ENCODE data around the gene TEX101.

TEX101 gene

DNA sequence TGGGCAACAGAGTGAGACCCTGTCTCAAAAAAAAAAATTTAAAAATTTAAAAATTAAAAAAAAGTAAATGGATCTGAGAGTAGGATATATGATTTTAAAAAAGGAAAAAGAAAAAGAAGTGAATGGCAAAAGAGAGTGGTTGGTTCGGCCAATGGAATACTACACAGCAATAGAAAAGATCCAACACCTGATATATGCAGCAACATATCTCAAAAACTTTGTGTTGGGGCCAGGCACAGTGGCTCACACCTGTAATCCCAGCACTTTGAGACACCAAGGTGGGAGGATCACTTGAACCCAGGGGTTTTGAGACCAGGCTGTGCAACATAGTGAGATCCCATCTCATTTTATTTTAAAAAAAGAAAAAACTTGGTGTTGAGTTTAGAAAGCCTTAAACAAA lies 52.1 kb downstream of the TEX101 start:
- TF ChIP-seq EZH2 (IDR thresholded peaks at IDR 0.05; ENCODE audit: borderline replicate concordance, low read length), result no peak
- Histone ChIP-seq H3K36me3 (ENCODE audit: insufficient read depth, low read length) (no peaks in the 10 kb centered on the region), H3K4me2 (ENCODE audit: low read length) (no peak overlapping the region), H3K4me1 (ENCODE audit: insufficient read depth, low read length, severe bottlenecking) (peaks cover 11% of the 10 kb centered on the region), H3K27ac (ENCODE audit: low read depth, low read length, poor library complexity, severe bottlenecking) (no peak overlapping the region), H3K9me2 (ENCODE audit: low read depth, low read length) (no peaks in the 10 kb centered on the region), H3K4me3 (ENCODE audit: low read depth, low read length, poor library complexity, severe bottlenecking) (no peak overlapping the region), H3K9ac (ENCODE audit: low read length) (no peak overlapping the region), H3K27me3 (ENCODE audit: insufficient read depth, low read length) (no peaks in the 10 kb centered on the region; the same call in 1 of the 2 replicates), H4K20me1 (ENCODE audit: insufficient read depth, low read length) (no peaks in the 10 kb centered on the region), H3F3A (ENCODE audit: insufficient read depth, low read length) (no peaks in the 10 kb centered on the region), H3K79me2 (ENCODE audit: insufficient read depth, low read length) (no peaks in the 10 kb centered on the region), H2AFZ (ENCODE audit: low read length) (no peak overlapping the region), H3K9me3 (ENCODE audit: low read length) (no peaks in the 10 kb centered on the region)

DNA sequence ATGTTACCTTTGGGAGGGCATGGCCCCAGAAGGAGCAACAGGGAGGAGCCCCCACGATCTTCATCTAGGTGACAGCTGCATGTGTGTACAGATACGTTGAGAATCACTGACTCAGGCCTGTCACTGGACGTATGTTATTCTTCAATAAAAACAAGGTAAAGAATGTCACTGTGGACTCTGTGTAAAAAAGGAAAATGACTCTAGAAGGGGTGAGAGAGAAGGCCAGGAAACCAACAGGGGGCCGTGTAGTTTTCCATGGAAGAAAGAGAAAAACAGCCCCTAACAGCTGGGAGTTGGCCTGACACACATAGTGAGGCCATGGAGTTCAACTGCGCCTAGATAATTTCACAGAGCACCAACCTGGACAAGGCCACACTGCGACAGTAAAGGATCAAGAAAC lies 52.6 kb downstream of the TEX101 start:
- Histone ChIP-seq H3K4me3 (ENCODE audit: low read depth, low read length, poor library complexity, severe bottlenecking) (no peak overlapping the region), H3K27ac (ENCODE audit: low read depth, low read length, poor library complexity, severe bottlenecking) (no peak overlapping the region), H3K4me2 (ENCODE audit: low read length) (no peak overlapping the region), H3K79me2 (ENCODE audit: insufficient read depth, low read length) (no peaks in the 10 kb centered on the region), H3K27me3 (ENCODE audit: insufficient read depth, low read length) (no peaks in the 10 kb centered on the region; the same call in 1 of the 2 replicates), H3K36me3 (ENCODE audit: insufficient read depth, low read length) (no peaks in the 10 kb centered on the region), H2AFZ (ENCODE audit: low read length) (no peak overlapping the region), H3K9me2 (ENCODE audit: low read depth, low read length) (no peaks in the 10 kb centered on the region), H3K9me3 (ENCODE audit: low read length) (no peaks in the 10 kb centered on the region), H3K4me1 (ENCODE audit: insufficient read depth, low read length, severe bottlenecking) (peaks cover 11% of the 10 kb centered on the region), H4K20me1 (ENCODE audit: insufficient read depth, low read length) (no peaks in the 10 kb centered on the region), H3K9ac (ENCODE audit: low read length) (no peak overlapping the region), H3F3A (ENCODE audit: insufficient read depth, low read length) (no peaks in the 10 kb centered on the region)
- TF ChIP-seq, protein P1, sequence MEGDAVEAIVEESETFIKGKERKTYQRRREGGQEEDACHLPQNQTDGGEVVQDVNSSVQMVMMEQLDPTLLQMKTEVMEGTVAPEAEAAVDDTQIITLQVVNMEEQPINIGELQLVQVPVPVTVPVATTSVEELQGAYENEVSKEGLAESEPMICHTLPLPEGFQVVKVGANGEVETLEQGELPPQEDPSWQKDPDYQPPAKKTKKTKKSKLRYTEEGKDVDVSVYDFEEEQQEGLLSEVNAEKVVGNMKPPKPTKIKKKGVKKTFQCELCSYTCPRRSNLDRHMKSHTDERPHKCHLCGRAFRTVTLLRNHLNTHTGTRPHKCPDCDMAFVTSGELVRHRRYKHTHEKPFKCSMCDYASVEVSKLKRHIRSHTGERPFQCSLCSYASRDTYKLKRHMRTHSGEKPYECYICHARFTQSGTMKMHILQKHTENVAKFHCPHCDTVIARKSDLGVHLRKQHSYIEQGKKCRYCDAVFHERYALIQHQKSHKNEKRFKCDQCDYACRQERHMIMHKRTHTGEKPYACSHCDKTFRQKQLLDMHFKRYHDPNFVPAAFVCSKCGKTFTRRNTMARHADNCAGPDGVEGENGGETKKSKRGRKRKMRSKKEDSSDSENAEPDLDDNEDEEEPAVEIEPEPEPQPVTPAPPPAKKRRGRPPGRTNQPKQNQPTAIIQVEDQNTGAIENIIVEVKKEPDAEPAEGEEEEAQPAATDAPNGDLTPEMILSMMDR (IDR thresholded peaks at IDR 0.05; ENCODE audit: low read length), result no peak
- TF ChIP-seq EZH2 (IDR thresholded peaks at IDR 0.05; ENCODE audit: borderline replicate concordance, low read length), result no peak

DNA sequence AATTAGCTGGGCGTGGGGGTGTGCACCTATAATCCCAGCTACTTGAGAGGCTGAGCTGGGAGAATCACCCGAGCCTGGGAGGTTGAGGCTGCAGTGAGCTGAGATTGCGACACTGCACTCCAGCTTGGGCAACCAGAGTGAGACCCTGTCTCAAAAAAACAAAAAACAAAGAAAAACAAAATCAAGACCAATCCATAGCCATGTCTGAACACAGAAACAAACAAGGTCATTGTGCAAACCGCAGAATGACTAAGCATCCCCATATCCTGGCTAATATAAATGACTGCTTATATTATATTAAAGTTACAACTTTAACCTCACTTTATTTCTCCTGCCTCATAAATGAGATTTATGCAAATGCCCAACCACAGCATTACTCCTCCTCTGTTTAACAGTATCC lies 53.0 kb downstream of the TEX101 start:
- no peaks in the 10 kb centered on the region for H3K9me3 ChIP-seq (ENCODE audit: low read length)
- H3K9me2 ChIP-seq (ENCODE audit: low read depth, low read length), result no peaks in the 10 kb centered on the region
- no peak overlapping the region for H3K27ac ChIP-seq (ENCODE audit: low read depth, low read length, poor library complexity, severe bottlenecking)
- no peak overlapping the region for H3K9ac ChIP-seq (ENCODE audit: low read length)
- H3K79me2 ChIP-seq (ENCODE audit: insufficient read depth, low read length), result no peaks in the 10 kb centered on the region
- no peaks in the 10 kb centered on the region for H3F3A ChIP-seq (ENCODE audit: insufficient read depth, low read length)
- H3K4me3 ChIP-seq (ENCODE audit: low read depth, low read length, poor library complexity, severe bottlenecking), result no peak overlapping the region
- no peaks in the 10 kb centered on the region; the same call in 1 of the 2 replicates for H3K27me3 ChIP-seq (ENCODE audit: insufficient read depth, low read length)
- no peak overlapping the region for H2AFZ ChIP-seq (ENCODE audit: low read length)
- H4K20me1 ChIP-seq (ENCODE audit: insufficient read depth, low read length), result no peaks in the 10 kb centered on the region
- H3K36me3 ChIP-seq (ENCODE audit: insufficient read depth, low read length), result no peaks in the 10 kb centered on the region
- H3K4me1 ChIP-seq (ENCODE audit: insufficient read depth, low read length, severe bottlenecking), result peaks cover 11% of the 10 kb centered on the region
- TF ChIP-seq, protein P1 (IDR thresholded peaks at IDR 0.05; ENCODE audit: low read length), result no peak
- TF ChIP-seq EZH2 (IDR thresholded peaks at IDR 0.05; ENCODE audit: borderline replicate concordance, low read length), result no peak
- H3K4me2 ChIP-seq (ENCODE audit: low read length), result no peak overlapping the region

All from OCI-LY1 (cell line).